ENCODE measurements around the gene CCDC74A.
"Not testable (repeated sequence)": the region's sequence is repeated elsewhere in the genome, so short reads cannot be mapped to it uniquely, and the experiment has no call there.

Gene CCDC74A

DNA sequence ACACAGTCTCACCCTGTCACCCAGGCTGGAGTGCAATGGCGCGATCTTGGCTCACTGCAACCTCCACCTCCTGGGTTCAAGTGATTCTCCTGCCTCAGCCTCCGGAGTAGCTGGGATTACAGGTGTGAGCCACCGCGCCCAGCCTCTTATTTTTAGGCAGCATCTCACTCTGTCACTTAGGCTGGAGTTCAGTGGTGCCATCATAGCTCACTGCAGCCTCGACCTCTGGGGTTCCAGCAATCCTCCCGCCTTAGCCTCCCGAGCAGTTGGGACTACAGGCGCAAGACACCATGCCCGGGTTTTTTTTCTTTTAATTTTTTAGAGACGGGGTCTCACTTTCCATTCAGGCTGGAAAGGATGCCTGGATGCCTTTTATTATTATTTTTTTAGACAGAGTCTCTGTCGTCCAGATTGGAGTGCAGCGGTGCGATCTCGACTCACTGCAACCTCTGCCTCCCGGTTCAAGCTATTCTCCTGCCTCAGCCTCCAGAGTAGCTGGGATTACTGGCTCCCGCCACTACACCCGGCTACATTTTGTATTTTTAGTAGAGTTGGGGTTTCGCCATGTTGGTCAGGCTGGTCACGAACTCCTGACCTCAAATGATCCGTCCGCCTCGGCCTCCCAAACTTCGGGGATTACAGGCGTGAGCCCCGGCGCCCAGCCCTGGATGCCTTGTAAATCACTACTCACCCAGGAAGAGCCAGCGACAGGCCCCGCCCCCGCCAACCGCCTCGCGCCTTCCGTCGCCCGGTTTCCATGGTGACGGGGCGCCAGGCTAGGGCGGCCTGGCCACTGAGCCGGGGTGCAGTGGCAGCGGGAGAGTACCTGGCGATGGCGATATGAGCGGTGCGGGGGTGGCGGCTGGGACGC, at the start of gene CCDC74A:
Gene CCDC74A (plus strand): TSS at position 758 of the 871 bp plus-strand sequence. CDS start 83 bp downstream, at position 841.
- DNase-seq = peak; percentile 64

GRCh38 chr2:131478074-131478849, 49.4 kb upstream of the CCDC74A start:
- DNase-seq = not testable (repeated sequence)

GRCh38 chr2:131478850-131479461, 48.7 kb upstream of the CCDC74A start:
- DNase-seq = not testable (repeated sequence)

DNA sequence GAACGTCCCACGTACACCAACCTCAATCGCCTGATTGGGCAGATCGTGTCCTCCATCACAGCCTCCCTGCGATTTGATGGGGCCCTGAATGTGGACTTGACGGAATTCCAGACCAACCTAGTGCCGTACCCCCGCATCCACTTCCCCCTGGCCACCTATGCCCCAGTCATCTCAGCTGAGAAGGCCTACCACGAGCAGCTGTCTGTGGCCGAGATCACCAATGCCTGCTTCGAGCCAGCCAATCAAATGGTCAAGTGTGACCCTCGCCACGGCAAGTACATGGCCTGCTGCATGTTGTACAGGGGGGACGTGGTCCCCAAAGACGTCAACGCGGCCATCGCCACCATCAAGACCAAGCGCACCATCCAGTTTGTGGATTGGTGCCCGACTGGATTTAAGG, 47.3 kb upstream of the CCDC74A start:
- not testable (repeated sequence) for DNase-seq

DNA sequence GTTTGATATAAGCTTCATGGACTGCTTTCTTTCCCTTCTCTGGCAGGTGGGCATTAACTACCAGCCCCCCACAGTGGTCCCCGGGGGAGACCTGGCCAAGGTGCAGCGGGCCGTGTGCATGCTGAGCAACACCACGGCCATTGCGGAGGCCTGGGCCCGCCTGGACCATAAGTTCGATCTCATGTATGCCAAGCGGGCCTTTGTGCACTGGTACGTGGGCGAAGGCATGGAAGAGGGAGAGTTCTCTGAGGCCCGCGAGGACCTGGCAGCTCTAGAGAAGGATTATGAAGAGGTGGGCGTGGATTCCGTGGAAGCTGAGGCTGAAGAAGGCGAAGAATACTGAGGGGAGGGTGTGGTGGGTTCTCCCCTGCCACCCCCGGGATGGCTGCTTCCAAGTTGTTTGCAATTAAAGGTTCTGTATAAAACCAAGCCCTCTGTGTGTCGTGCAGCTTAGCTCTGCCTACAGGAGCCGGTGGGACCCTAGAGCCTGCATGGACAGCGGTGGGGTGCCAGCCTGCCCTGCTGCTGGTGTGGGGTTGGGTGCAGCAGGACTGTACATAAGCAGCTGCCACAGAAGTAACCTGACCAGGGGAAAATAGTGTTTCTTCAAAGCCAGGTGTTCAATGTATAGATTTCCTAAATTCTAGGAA, 45.1 kb upstream of the CCDC74A start:
- not testable (repeated sequence) for DNase-seq

DNA sequence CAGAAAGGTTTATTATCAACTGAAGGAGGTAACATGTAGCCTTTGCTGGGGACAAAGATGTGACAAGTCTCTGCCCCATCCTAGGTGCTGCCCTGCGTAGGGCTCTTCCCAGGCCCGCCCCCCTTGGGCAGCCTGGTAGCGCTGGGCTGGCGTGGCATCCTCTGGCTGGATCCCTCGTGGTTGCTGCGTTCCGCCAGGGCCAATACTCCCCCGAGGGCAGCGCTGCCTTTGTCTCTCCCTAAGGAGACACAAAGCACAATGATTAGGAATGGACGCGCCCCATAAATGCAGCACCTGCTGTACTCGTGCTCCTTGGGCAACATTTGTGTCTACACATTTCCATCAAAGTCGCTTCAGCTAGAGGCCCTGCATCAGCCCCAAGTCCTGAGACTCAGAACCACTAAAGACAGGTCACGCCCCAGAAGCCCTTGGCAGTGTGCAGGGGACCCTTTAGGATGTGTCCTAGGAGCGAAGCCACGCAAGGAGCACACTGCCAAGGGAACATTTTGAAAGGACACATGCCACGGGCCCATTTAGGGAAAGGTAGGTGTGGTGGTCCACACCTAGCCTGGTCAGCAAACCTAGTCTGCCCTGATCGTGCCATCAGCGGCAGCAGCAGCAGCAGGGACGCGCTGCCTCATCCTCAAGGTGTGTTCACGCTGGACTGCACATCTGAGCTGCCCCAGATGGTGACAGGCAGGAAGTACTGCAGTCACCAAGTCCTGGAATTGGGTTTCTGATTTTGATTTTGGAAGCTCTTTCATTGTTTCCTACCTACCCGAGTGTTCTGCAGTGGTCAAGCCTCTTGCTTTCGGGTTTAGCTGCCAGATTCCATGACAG, 43.5 kb upstream of the CCDC74A start:
- not testable (repeated sequence) for DNase-seq

- DNase-seq = not testable (repeated sequence)
Observed at GRCh38 chr2:131484906-131485460, 42.7 kb upstream of the CCDC74A start.

GRCh38 chr2:131486201-131486902, 41.3 kb upstream of the CCDC74A start:
- DNase-seq = not testable (repeated sequence)

- DNase-seq = no peak
Observed at GRCh38 chr2:131488306-131489205, 39.1 kb upstream of the CCDC74A start.

DNA sequence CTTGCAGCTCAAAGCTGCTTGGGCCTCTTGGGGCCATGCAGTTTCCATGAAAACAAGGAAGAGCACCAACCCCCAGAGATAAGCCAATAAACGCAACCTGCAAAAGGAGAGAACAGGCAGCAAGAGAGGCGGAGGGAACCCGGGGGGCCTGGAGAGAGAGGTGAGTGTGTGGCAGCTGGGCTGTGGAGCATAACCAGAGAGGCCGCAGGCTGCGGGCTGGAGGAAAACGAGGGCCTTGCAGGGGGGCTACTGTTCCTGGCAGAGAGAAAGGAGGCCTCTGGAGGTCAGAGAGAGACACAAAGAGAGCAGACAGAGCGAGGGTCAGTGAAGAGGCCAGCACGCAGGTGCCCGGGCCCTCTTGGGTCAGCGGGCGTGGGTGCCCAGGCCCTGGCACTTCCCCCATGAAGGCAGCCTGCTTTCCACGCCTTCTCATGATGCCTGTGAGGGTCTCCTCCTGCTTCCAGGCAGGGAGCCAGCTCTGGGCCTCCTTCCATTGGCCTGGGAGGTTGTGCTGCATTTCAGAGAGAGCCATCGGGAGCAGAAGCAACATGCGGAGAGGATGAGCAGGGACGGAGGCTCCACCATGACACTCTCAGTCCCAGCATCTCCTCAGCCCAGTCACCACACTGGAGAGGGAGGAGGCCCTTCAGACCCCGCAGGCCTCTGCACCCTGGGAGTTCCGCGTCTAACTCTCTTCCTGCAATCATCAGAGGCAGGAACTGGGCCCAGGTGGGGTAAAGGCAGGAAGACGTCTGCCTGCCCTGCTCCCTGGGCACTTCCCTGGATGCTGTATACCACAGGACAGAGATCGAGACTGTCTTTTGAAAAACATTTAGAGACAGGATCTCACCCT, 36.8 kb upstream of the CCDC74A start:
- not testable (repeated sequence) for DNase-seq

DNA sequence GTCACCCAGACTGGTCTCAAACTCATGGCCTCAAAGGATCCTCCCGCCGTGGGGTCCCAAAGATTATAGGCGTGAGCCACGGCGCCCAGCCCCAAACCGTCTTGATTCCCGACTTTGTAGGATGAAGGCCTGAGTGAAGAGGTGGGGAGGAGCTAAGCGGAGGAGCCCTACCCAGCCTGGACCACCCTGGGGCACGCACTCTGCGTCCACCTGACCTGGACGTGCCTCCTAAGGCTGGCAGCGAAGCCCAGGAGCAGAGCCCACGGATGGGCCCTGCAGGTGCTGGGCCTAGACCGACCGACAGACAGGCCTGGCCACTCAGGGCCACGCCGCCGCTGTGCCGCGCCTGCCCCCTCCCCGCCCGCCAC, 36.2 kb upstream of the CCDC74A start:
- not testable (repeated sequence) for DNase-seq

DNA sequence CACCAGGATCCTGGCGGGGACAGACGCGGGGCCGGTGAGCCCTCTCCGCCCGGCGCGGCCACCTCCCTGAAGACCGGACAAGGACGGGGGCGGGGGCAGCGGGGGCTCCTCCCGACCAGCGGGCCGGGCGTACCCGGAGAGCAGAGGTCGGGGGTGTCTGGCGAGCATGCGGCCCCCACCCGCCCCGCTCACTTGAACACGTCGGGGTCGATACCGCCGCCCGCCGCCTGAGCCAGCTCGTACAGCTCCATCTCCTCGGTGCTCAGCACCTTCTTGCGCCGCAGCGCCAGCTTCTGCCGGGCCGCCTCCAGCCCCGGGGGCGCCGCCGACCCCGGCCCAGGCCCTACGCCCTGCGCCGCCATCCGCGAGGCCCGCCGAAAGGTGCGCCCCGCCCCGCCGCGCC, 35.7 kb upstream of the CCDC74A start, which contains the start of gene MZT2A:
Gene MZT2A (minus strand): TSS at position 383 of the 403 bp plus-strand sequence. CDS start 21 bp downstream, at position 362.
- not testable (repeated sequence) for DNase-seq

DNA sequence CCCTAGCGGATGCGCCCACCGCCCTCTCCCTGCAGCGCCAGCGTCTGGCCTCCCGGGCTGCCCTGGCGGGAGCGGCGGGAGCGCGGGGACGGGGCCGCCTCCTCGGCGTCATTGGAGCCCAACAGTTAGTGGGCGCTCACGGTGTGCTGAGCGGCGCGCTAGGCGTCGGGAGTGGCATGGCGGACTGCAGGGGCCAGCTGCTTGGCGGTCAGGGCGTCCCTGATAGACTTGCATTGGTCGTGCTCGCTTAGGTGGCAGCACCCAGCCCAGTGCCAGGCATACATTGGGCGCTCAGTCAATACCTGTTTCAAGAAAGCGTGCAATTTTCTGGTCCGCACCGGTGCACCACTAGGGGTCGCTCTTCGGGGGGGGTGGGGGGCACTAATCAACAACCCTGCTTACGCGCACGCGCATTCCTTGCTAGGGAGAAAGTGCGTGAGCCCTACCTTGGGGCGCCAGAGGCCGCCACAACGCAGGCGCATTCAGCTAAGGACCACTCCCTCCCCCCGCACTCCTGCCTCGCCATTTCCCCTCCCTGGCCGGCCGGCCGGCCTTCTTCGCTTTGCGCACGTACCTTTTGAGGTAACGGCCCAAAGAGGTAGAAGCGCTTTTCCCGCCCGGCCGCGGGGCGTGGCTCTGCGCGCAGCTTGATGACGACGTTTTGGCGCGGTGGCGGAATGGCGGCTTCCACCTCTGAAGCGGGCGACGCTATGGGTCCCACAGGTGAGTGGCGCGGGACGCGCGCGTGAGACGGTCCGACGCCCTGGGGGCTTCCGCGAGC, 35.1 kb upstream of the CCDC74A start:
- DNase-seq = peak; percentile 92

DNA sequence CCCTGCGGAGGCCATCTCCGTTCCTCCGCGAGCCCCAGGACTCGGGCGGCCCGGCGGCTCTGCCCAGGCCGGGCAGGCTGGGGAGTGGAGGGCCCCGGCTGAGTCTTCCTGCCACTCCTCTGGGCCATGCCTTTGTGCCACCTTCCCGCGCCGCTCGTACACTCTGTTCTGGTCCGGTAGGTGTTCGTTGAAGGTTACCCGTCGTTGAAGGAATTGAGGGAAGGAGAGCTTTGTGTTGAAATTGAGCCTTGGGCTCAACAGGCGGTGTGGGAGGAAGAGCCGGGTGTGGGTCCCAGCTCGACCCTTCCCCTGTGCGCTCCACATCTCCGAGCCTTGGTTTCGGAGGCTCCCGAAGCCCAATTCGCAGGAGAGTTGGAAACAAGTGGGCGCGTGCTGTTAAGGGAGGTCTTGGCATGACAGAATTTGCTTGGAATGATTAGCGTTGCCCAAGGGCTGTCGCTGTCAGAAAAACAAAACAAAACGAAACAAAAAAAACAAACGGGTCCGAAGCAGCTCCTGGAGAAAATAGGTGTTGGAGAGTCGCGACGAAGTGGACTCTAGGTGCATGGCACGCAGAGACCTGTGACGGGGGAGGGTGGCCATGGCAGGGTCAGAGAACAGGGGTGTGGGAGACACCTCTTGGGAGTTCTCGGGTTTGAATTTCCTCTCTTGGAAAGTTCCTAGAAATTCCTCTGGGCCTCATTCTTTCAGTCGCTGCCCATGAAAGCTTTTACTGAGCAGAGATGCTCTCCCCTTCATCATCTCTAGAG, 34.3 kb upstream of the CCDC74A start:
- no peak for DNase-seq

DNA sequence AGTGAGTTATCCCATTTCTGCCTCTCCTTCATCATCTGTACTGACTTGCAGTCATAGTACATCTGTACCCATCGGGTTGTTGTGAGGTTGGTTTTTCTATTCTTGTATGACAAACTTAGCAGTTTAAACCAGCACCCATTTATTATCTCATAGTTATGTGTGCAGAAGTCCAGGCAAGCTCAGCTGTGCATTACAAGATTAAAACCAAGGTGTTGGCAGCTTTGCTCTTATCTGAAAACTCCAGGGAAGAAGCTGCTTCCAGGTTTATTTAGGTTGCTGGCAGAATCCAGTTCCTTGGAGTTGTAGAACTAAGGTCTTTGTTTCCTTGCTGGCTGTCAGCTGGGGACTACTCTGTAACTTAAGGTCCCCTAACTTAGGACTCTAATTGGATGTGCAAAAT, 32.2 kb upstream of the CCDC74A start:
- DNase-seq = not testable (repeated sequence)

GRCh38 chr2:131498321-131498973, 29.2 kb upstream of the CCDC74A start:
- DNase-seq = not testable (repeated sequence)
